ENCODE results near the gene PPM1B. TPM values are rescaled to one million over a fixed set of nuclear protein-coding genes. Genes with fewer than 3 reads are reported as not detected.
"Not testable (repeated sequence)": the region's sequence is repeated elsewhere in the genome, so short reads cannot be mapped to it uniquely, and the experiment has no call there.

The PPM1B gene
- 33.1 TPM for polyA plus RNA-seq (ENCODE audit: insufficient read length)

- no peak for DNase-seq
These were observed at the start of gene PPM1B for GRCh38 chr2:44168681-44169154. Gene PPM1B (plus strand): TSS chr2:44168875. CDS start chr2:44201200, 32,325 bp downstream.

GRCh38 chr2:44119878-44120277, 48.8 kb upstream of the PPM1B start:
- no peak for DNase-seq

GRCh38 chr2:44120428-44120827, 48.2 kb upstream of the PPM1B start:
- DNase-seq, result no peak

GRCh38 chr2:44121899-44122298, 46.8 kb upstream of the PPM1B start:
- no peak for DNase-seq

- DNase-seq, result no peak
These were observed 44.2 kb upstream of the PPM1B start for GRCh38 chr2:44124500-44124899.

- no peak for DNase-seq
These were observed 42.4 kb upstream of the PPM1B start for GRCh38 chr2:44126106-44126797.

GRCh38 chr2:44130441-44130840, 38.2 kb upstream of the PPM1B start:
- DNase-seq, result no peak

GRCh38 chr2:44131177-44131576, 37.5 kb upstream of the PPM1B start:
- DNase-seq, result no peak

GRCh38 chr2:44133602-44134001, 35.1 kb upstream of the PPM1B start:
- not testable (repeated sequence) for DNase-seq

GRCh38 chr2:44134848-44135247, 33.8 kb upstream of the PPM1B start:
- no peak for DNase-seq

GRCh38 chr2:44135296-44135695, 33.4 kb upstream of the PPM1B start:
- no peak for DNase-seq

- DNase-seq, result no peak
These were observed 32.9 kb upstream of the PPM1B start for GRCh38 chr2:44135771-44136170.

GRCh38 chr2:44136252-44136651, 32.4 kb upstream of the PPM1B start:
- DNase-seq, result no peak

- no peak for DNase-seq
These were observed 31.6 kb upstream of the PPM1B start for GRCh38 chr2:44137048-44137447.

- DNase-seq, result no peak
These were observed 30.7 kb upstream of the PPM1B start for GRCh38 chr2:44137872-44138551.

- no peak for DNase-seq
These were observed 28.9 kb upstream of the PPM1B start for GRCh38 chr2:44139741-44140140.

GRCh38 chr2:44142306-44142705, 26.4 kb upstream of the PPM1B start:
- no peak for DNase-seq

GRCh38 chr2:44143701-44144100, 25.0 kb upstream of the PPM1B start:
- no peak for DNase-seq

GRCh38 chr2:44148999-44149398, 19.7 kb upstream of the PPM1B start:
- DNase-seq, result no peak

GRCh38 chr2:44150473-44150872, 18.2 kb upstream of the PPM1B start:
- DNase-seq, result no peak

GRCh38 chr2:44152865-44153669, 15.6 kb upstream of the PPM1B start:
- DNase-seq, result no peak

- DNase-seq, result no peak
These were observed 12.8 kb upstream of the PPM1B start for GRCh38 chr2:44155666-44156446.

Measured in hindlimb muscle (tissue), 1 donor.